GM23338 (cell line): Measurements from ENCODE around the gene BIRC7. TPM values are rescaled to one million over a fixed set of nuclear protein-coding genes. Genes with fewer than 3 reads are reported as not detected.

Source experiments
- ATAC-seq: fragments of 200-7000 bp; cut with Tn5 transposase; 3 replicates; pipeline ENCODE4 v1.9.1; 2020
- DNase-seq: peaks from one replicate; pipeline ENCODE4 v3.0.0-alpha.2; 2015; ENCODE audit warnings: low spot score
- H2AFZ ChIP-seq: fragments of 200-600 bp; sonication (generic); 2 replicates; pipeline ENCODE4 v1.8.0; 2016; ENCODE audit warnings: antibody characterized with exemption, mild to moderate bottlenecking, moderate library complexity
- H3F3A ChIP-seq: fragments of 200-600 bp; sonication (generic); replicated peaks from 2 replicates; pipeline ENCODE4 v1.8.0; 2017; ENCODE audit warnings: antibody characterized with exemption, mixed run types, low read depth
- H3K27ac ChIP-seq: fragments of 200-600 bp; sonication (generic); 2 replicates; pipeline ENCODE4 v1.6.1; 2016; ENCODE audit warnings: low read depth
- H3K27me3 ChIP-seq: fragments of 200-600 bp; sonication (generic); 2 replicates; pipeline ENCODE4 v1.8.0; 2016; ENCODE audit warnings: mild to moderate bottlenecking, mixed run types, moderate library complexity; ENCODE audit not compliant: insufficient read depth
- H3K36me3 ChIP-seq: fragments of 200-600 bp; sonication (generic); 2 replicates; pipeline ENCODE4 v1.8.0; 2016; ENCODE audit warnings: mild to moderate bottlenecking; ENCODE audit not compliant: insufficient read depth
- H3K4me1 ChIP-seq: fragments of 200-600 bp; sonication (generic); 2 replicates; pipeline ENCODE4 v1.8.0; 2016; ENCODE audit warnings: mild to moderate bottlenecking, moderate library complexity; ENCODE audit not compliant: insufficient read depth
- H3K4me2 ChIP-seq: fragments of 200-600 bp; sonication (generic); 2 replicates; pipeline ENCODE4 v1.7.1; 2017; ENCODE audit warnings: mixed run types
- H3K4me3 ChIP-seq: fragments of 200-600 bp; sonication (generic); 2 replicates; pipeline ENCODE4 v1.6.1; 2016; ENCODE audit warnings: mixed run types
- H3K79me2 ChIP-seq: fragments of 200-600 bp; sonication (generic); replicated peaks from 2 replicates; pipeline ENCODE4 v1.8.0; 2017; ENCODE audit warnings: mild to moderate bottlenecking; ENCODE audit not compliant: insufficient read depth
- H3K9me2 ChIP-seq: fragments of 200-600 bp; sonication (generic); 2 replicates; pipeline ENCODE4 v1.8.0; 2017; ENCODE audit not compliant: insufficient read depth
- H4K20me1 ChIP-seq: fragments of 200-600 bp; sonication (generic); replicated peaks from 2 replicates; pipeline ENCODE4 v1.8.0; 2017; ENCODE audit warnings: mild to moderate bottlenecking; ENCODE audit not compliant: insufficient read depth
- H3K27ac Mint-ChIP-seq: 2 replicates; pipeline ENCODE4 v1.8.0; 2020; ENCODE audit warnings: inconsistent platforms, mild to moderate bottlenecking, moderate library complexity, mixed read lengths
- H3K27me3 Mint-ChIP-seq: 3 replicates; pipeline ENCODE4 v1.8.0; 2022; ENCODE audit warnings: low read depth, mild to moderate bottlenecking, moderate library complexity, mixed read lengths, inconsistent platforms; ENCODE audit not compliant: insufficient read depth, poor library complexity
- H3K36me3 Mint-ChIP-seq: 3 replicates; pipeline ENCODE4 v1.8.0; 2021; ENCODE audit warnings: low read depth, mild to moderate bottlenecking, inconsistent platforms, moderate library complexity, mixed read lengths
- H3K4me1 Mint-ChIP-seq: 3 replicates; pipeline ENCODE4 v1.8.0; 2020; ENCODE audit warnings: mild to moderate bottlenecking, inconsistent platforms, mixed read lengths
- H3K4me3 Mint-ChIP-seq: 3 replicates; pipeline ENCODE4 v1.8.0; 2021; ENCODE audit warnings: moderate library complexity, mild to moderate bottlenecking, inconsistent platforms, mixed read lengths
- H3K9me3 Mint-ChIP-seq: 3 replicates; pipeline ENCODE4 v1.8.0; 2020; ENCODE audit warnings: moderate library complexity, mild to moderate bottlenecking, inconsistent platforms, mixed read lengths
- CREB1 ChIP-seq: fragments of 250-450 bp; sonication (Bioruptor Pico); IDR thresholded peaks from 2 replicates; pipeline ENCODE4 v1.5.0; 2020; ENCODE audit warnings: low read depth, mild to moderate bottlenecking, moderate library complexity
- EZH2 ChIP-seq: fragments of 200-600 bp; sonication (generic); IDR thresholded peaks from one replicate; pipeline ENCODE4 v1.8.0; 2017; ENCODE audit warnings: antibody characterized with exemption, mild to moderate bottlenecking, low read depth; ENCODE audit not compliant: unreplicated experiment
- POLR2AphosphoS5 ChIP-seq: IDR thresholded peaks from 2 replicates; pipeline ENCODE4 v1.6.1; 2016; ENCODE audit warnings: antibody characterized with exemption, low read depth
- STAT1 ChIP-seq: IDR thresholded peaks from one replicate; pipeline ENCODE4 v1.6.1; 2016; ENCODE audit warnings: antibody characterized with exemption; ENCODE audit not compliant: unreplicated experiment
- ZNF114 ChIP-seq: fragments of 250-450 bp; sonication (Bioruptor Pico); IDR thresholded peaks from 2 replicates; pipeline ENCODE4 v1.5.0; 2020; ENCODE audit warnings: mild to moderate bottlenecking, moderate library complexity
- ZNF331 ChIP-seq: fragments of 250-450 bp; sonication (Bioruptor Pico); IDR thresholded peaks from 2 replicates; pipeline ENCODE4 v1.5.0; 2020; ENCODE audit warnings: low read depth, mild to moderate bottlenecking, moderate library complexity
- ZNF462 ChIP-seq: fragments of 250-450 bp; sonication (Bioruptor Pico); IDR thresholded peaks from 2 replicates; pipeline ENCODE4 v1.5.0; 2020; ENCODE audit warnings: mild to moderate bottlenecking, moderate library complexity
- polyA plus RNA-seq: library from polyadenylated mRNA; unstranded; fragments of >200 nt; fragmentation: Nextera tagmentation; extraction: Ambion mirVana; gene quantifications from 2 replicates; pipeline ENCODE4 v1.2.1, GENCODE V29; 2016
- total RNA-seq: library from RNA; depleted of rRNA; stranded (reverse); fragments of >200 nt; shearing (Covaris generic); gene quantifications from 2 replicates; pipeline ENCODE4 v1.2.3, GENCODE V29; 2014

Gene BIRC7
- total and polyA plus RNA-seq, 2 experiments from 2014 or later = 0.16 to 0.24 TPM

GRCh38 chr20:63189846-63190559 lies 45.7 kb upstream of the BIRC7 start:
- no peaks in the 10 kb centered on the region; the same call in 2 of the 3 replicates for H3K9me3 Mint-ChIP-seq
- H2AFZ ChIP-seq = no peak overlapping the region
- H3K27ac Mint-ChIP-seq = no peak overlapping the region
- no peaks in the 10 kb centered on the region for H3K9me2 ChIP-seq
- H3K36me3 ChIP-seq = no peaks in the 10 kb centered on the region
- H3K4me1 ChIP-seq = peaks cover 5% of the 10 kb centered on the region; the same call in 1 of the 2 replicates
- peaks cover 4% of the 10 kb centered on the region; the same call in 1 of the 2 replicates for H3K79me2 ChIP-seq
- DNase-seq (no peak), ATAC-seq (no peak)
- no peak overlapping the region for H3K4me3 ChIP-seq
- H3K27ac ChIP-seq = no peak overlapping the region
- H3F3A ChIP-seq = peaks cover 16% of the 10 kb centered on the region
- H3K36me3 Mint-ChIP-seq = peaks cover 4% of the 10 kb centered on the region; the same call in 2 of the 3 replicates
- peaks cover 37% of the 10 kb centered on the region for H3K27me3 Mint-ChIP-seq
- H3K27me3 ChIP-seq = no peaks in the 10 kb centered on the region
- H3K4me2 ChIP-seq = no peak overlapping the region
- no peak for TF ChIP-seq ZNF114 (CRISPR knock-in tag)
- TF ChIP-seq POLR2AphosphoS5 = no peak
- TF ChIP-seq ZNF331 (CRISPR knock-in tag) = no peak
- no peak for TF ChIP-seq STAT1
- no peak for TF ChIP-seq ZNF462 (CRISPR knock-in tag)
- no peak for TF ChIP-seq CREB1 (CRISPR knock-in tag)
- no peak for TF ChIP-seq EZH2
- H3K4me3 Mint-ChIP-seq = no peak overlapping the region
- peaks cover 3% of the 10 kb centered on the region; the same call in 1 of the 3 replicates for H3K4me1 Mint-ChIP-seq
- peaks cover 8% of the 10 kb centered on the region for H4K20me1 ChIP-seq
